WTC11 (cell line): Measurements from ENCODE around the gene IVNS1ABP. TPM values are rescaled to one million over a fixed set of nuclear protein-coding genes. Genes with fewer than 3 reads are reported as not detected.

Experiments
- ATAC-seq: fragments of 200-7000 bp; cut with Tn5 transposase; 2 replicates; pipeline ENCODE4 v1.10.0; 2021; ENCODE audit warnings: mild to moderate bottlenecking, moderate library complexity
- CTCF ChIA-PET: fragments of 300-600 bp; sonication (Branson Sonifier 250); formaldehyde crosslinking; loops from one replicate; lab custom pipeline; 2021; ENCODE audit warnings: antibody characterized with exemption; lab: Charles Lee
- POLR2A ChIA-PET: fragments of 350-600 bp; sonication (Branson Sonifier 250); formaldehyde crosslinking; loops from one replicate; lab custom pipeline; 2021; ENCODE audit warnings: antibody characterized with exemption; lab: Charles Lee
- DNase-seq: peaks from one replicate; pipeline ENCODE4 v3.0.0; 2021; ENCODE audit warnings: low spot score
- H3K27ac Mint-ChIP-seq: 2 replicates; pipeline ENCODE4 v1.8.0; 2021; ENCODE audit warnings: mixed read lengths
- H3K27me3 Mint-ChIP-seq: 2 replicates; pipeline ENCODE4 v1.8.0; 2021; ENCODE audit warnings: low read depth, mild to moderate bottlenecking, moderate library complexity, mixed read lengths
- H3K36me3 Mint-ChIP-seq: 2 replicates; pipeline ENCODE4 v1.8.0; 2021; ENCODE audit warnings: mixed read lengths
- H3K4me1 Mint-ChIP-seq: 2 replicates; pipeline ENCODE4 v1.8.0; 2022; ENCODE audit warnings: mixed read lengths
- H3K4me3 Mint-ChIP-seq: 2 replicates; pipeline ENCODE4 v1.8.0; 2021; ENCODE audit warnings: mild to moderate bottlenecking, moderate library complexity, mixed read lengths
- H3K9me3 Mint-ChIP-seq: 2 replicates; pipeline ENCODE4 v1.8.0; 2021; ENCODE audit warnings: mixed read lengths
- AFF4 ChIP-seq: sonication (generic); formaldehyde crosslinking; IDR thresholded peaks from 2 replicates; pipeline ENCODE4 v1.8.1; 2023; ENCODE audit warnings: mild to moderate bottlenecking, missing genetic modification reagents, borderline replicate concordance
- ATF3 ChIP-seq: sonication (generic); formaldehyde crosslinking; conservative IDR thresholded peaks from 2 replicates; pipeline ENCODE4 v1.8.1; 2022; ENCODE audit warnings: mild to moderate bottlenecking, missing genetic modification reagents
- CREM ChIP-seq: sonication (generic); formaldehyde crosslinking; IDR thresholded peaks from 2 replicates; pipeline ENCODE4 v1.8.1; 2022; ENCODE audit warnings: mild to moderate bottlenecking, missing genetic modification reagents, moderate library complexity
- ELF4 ChIP-seq: sonication (generic); formaldehyde crosslinking; IDR thresholded peaks from 2 replicates; pipeline ENCODE4 v1.8.1; 2022; ENCODE audit warnings: low read depth, mild to moderate bottlenecking, moderate library complexity, missing genetic modification reagents
- GTF2I ChIP-seq: fragments of 250-450 bp; sonication (Bioruptor Pico); conservative IDR thresholded peaks from 2 replicates; pipeline ENCODE4 v1.4.0; 2021; ENCODE audit warnings: mild to moderate bottlenecking
- IRF1 ChIP-seq: sonication (generic); formaldehyde crosslinking; IDR thresholded peaks from 2 replicates; pipeline ENCODE4 v1.8.0; 2023; ENCODE audit warnings: missing genetic modification reagents
- MLX ChIP-seq: sonication (generic); formaldehyde crosslinking; IDR thresholded peaks from 2 replicates; pipeline ENCODE4 v1.8.1; 2023; ENCODE audit warnings: mild to moderate bottlenecking, missing genetic modification reagents, moderate library complexity
- NR2C2 ChIP-seq: sonication (generic); formaldehyde crosslinking; IDR thresholded peaks from 2 replicates; pipeline ENCODE4 v1.8.0; 2022; ENCODE audit warnings: mild to moderate bottlenecking, missing genetic modification reagents
- PRRX2 ChIP-seq: fragments of 250-450 bp; sonication (Bioruptor Pico); IDR thresholded peaks from 2 replicates; pipeline ENCODE4 v1.8.0; 2021; ENCODE audit warnings: mild to moderate bottlenecking
- TEAD4 ChIP-seq: sonication (generic); formaldehyde crosslinking; IDR thresholded peaks from 2 replicates; pipeline ENCODE4 v1.8.0; 2022; ENCODE audit warnings: mild to moderate bottlenecking, missing genetic modification reagents
- USF1 ChIP-seq: sonication (generic); formaldehyde crosslinking; IDR thresholded peaks from 2 replicates; pipeline ENCODE4 v1.8.0; 2022; ENCODE audit warnings: mild to moderate bottlenecking, missing genetic modification reagents
- USF2 ChIP-seq: sonication (generic); formaldehyde crosslinking; IDR thresholded peaks from 2 replicates; pipeline ENCODE4 v1.8.1; 2023; ENCODE audit warnings: mild to moderate bottlenecking, missing genetic modification reagents, moderate library complexity
- ZBTB43 ChIP-seq: sonication (generic); formaldehyde crosslinking; IDR thresholded peaks from 2 replicates; pipeline ENCODE4 v1.8.1; 2023; ENCODE audit warnings: mild to moderate bottlenecking, missing genetic modification reagents
- ZMAT4 ChIP-seq: fragments of 250-450 bp; sonication (Bioruptor Pico); IDR thresholded peaks from 2 replicates; pipeline ENCODE4 v1.9.0; 2021; ENCODE audit warnings: mild to moderate bottlenecking
- ZNF219 ChIP-seq: sonication (generic); formaldehyde crosslinking; IDR thresholded peaks from 2 replicates; pipeline ENCODE4 v1.8.0; 2023; ENCODE audit warnings: missing genetic modification reagents, mild to moderate bottlenecking, borderline replicate concordance
- ZNF423 ChIP-seq: fragments of 250-450 bp; sonication (Bioruptor Pico); IDR thresholded peaks from 2 replicates; pipeline ENCODE4 v2.1.2; 2022; ENCODE audit warnings: mild to moderate bottlenecking, moderate library complexity
- ZNF532 ChIP-seq: fragments of 250-450 bp; sonication (Bioruptor Pico); IDR thresholded peaks from 2 replicates; pipeline ENCODE4 v1.9.0; 2021; ENCODE audit warnings: mild to moderate bottlenecking, borderline replicate concordance
- total RNA-seq: library from RNA; stranded (reverse); gene quantifications from 3 replicates; pipeline ENCODE4 v1.2.3, GENCODE V29; 2021

IVNS1ABP gene
- total RNA-seq, 1 experiment from 2014 or later, result 159 TPM

GRCh38 chr1:185350027-185350442 is 33.0 kb upstream of the IVNS1ABP start:
- Mint-ChIP-seq H3K27ac (no peak overlapping the region), H3K9me3 (no peaks in the 10 kb centered on the region), H3K4me3 (no peak overlapping the region), H3K27me3 (no peaks in the 10 kb centered on the region), H3K36me3 (no peaks in the 10 kb centered on the region), H3K4me1 (peaks cover 8% of the 10 kb centered on the region)
- ChIA-PET POLR2A (no interaction called here), CTCF (interaction anchor here (1.2 to 2.4 kb wide), 3 partner anchors 32 to 331 kb away, joined by 3 to 7 read pairs (median 4); no protein-coding TSS in a partner anchor)
- ATAC-seq (no peak), DNase-seq (no peak)
- TF ChIP-seq TEAD4 (CRISPR knock-in tag) (no peak), USF2 (CRISPR knock-in tag) (no peak), GTF2I (no peak), ZNF423 (CRISPR knock-in tag) (no peak), NR2C2 (CRISPR knock-in tag) (no peak), ZNF532 (CRISPR knock-in tag) (no peak), IRF1 (CRISPR knock-in tag) (no peak), CREM (CRISPR knock-in tag) (no peak), ATF3 (no peak), MLX (CRISPR knock-in tag) (no peak), ELF4 (CRISPR knock-in tag) (no peak), USF1 (no peak), PRRX2 (CRISPR knock-in tag) (no peak), ZBTB43 (CRISPR knock-in tag) (no peak), ZMAT4 (CRISPR knock-in tag) (no peak), AFF4 (CRISPR knock-in tag) (no peak), ZNF219 (CRISPR knock-in tag) (no peak)
